Right forelimb (tissue), 1 donor: ENCODE results near the gene SEC16A.

Experiments
- DNase-seq: peaks from one replicate; pipeline ENCODE4 v3.0.0-alpha.2; 2018

Gene SEC16A

DNA sequence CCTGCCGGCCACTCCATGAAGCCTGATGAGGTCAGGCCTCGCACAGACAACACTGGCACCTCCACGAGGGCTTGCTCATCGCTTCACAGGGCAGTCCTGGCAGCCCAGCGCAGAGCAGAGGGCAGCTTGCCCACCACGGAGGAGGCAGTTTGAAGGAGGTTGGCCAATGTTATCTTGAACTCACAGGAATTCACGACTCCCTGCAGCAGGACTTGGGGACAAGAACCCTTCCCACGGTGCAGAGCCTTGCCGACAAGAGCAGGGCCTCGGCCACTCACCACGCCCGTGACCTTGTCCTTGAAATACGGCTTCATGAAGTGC is 87.9 kb downstream of the SEC16A start:
- no peak for DNase-seq

DNA sequence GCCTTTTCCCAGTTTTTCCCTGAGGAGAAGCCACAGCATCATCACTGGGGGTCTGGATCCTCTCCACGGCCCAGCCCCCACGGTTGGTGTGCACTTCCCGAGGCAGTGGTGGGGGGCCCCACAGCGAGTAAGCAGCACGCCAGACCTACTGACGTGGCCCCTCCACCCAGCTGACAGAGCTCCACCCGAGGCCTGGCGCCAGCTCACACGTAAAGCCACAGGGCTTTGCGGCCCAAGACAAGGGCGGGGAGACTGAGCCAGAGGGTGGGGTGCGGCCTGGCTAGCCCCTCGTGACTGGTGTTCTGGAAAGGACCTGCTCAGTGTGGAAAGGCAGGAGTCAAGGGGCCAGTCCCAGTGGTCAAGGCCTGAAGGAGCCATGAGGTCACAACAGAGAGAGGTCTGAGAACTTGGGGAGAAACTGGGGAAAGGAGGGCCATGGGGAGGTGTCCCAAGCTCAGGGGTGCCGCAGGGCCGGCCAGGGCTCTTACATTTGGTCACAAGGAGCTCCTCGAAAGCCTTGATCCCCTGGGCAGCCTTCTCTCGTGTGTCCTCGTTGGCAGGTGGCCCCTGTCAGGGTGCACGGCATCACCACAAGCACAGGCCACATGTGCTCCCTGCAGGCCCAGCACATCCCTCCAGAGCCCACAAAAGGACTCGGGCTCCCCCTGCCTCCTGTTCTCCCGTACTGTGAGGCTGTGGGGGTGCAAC is 88.4 kb downstream of the SEC16A start:
- no peak for DNase-seq

DNA sequence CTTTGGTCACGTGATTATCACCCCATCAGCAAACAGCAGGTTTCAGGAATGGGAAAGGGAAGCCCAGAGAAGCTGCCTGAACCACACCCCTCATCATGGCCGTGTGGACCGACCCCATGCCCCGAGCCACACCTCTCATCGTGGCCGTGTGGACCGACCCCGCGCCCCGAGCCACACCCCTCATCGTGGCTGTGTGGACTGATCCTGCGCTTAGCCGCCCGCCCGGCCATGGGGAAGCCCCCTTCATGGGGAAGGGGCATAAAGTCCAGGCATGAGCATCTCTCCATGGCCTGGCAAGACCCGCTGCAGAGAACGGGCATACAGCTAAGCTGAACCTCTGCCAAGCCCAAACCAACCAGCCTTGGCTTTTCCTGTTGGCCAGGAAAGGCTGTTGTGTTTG is 89.3 kb downstream of the SEC16A start:
- DNase-seq: no peak

DNA sequence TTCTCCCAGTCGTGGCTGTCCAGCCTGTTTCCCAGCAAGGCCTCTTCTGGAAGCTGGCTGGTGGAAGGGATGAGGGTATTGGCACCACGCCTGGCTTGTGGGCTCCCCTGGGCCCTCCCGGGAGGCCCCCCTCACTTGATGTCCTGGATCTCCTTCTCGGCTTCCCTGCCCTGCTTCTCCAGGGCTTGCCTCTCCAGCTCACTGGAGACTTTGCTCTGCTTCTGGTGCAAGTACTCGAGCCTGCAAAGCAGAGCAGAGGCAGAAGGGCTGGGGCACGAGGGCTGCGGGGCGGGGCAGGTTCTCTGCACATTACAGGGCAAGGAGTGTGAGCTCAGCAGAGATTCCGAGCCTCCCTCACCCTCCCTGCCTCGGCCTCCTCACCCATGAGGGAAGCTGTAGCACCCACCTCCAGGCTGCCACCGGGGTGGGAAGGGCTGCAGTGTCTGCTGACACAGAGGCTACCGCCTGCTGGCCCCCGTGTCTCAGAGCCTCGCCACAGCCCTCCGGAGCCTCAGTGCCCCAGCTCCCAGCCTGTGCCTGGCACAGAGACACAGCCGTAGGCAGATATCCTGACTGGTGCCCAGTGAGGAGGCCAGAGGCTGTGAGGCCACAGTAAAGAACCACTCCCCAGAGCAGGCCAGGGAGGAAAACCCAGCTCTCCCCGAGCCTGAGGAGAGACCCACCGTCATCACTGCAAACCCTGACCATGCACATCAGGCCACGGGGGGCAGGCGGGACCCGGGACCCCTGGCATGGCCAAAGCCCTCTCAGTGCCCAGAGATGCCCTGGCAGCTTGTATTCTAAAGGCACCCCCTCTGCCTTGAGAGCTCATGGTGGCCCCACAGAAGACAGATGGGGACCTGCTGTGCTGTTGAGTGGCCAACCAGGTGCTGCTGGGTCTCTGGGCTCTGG is 90.0 kb downstream of the SEC16A start:
- no peak for DNase-seq

DNA sequence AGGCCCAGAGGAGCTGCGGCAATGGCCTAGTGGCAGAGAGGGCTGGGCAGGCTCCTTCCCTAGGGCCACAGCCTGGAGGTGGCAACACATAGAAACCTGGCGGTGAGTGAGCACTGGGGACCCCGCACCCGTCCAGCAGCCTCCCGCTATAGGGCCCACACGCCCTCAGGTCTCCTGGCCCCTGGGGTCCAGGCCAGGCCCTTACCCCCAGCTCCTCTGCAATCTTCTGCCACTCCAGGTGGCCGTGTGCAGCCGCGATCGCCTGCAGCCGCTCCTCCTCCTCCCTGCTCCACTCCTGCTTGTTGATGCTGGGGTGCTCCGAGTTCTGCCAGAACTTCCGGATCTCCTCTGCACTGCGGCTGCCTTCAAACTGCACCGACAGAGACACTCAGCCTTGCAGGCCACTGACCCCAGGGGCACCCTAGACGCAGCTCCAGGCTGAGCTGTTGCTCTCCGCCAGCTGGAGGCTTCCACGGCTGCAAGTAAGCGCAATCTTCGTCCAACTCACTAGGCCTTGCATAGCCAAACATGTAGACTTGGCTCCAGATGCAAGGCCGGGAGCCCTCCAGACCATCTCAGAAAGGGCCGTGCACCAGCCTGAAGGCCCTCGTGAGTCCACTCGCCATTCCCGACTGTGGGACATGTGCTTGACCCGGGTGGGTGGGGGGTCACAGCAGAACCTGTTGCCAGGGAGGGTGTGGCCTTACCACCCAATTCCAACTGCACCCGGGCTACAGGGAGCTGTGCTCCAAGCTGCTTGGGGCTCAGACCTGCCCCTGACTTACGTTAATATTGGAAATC is 90.9 kb downstream of the SEC16A start:
- no peak for DNase-seq
